HG03460 (cell line): ENCODE data around the gene INO80.

Source experiments
- ATAC-seq: cut with Tn5 transposase; IDR thresholded peaks from one replicate; pipeline ENCODE4 v1.9.1; 2021; ENCODE audit not compliant: unreplicated experiment

Gene INO80

DNA sequence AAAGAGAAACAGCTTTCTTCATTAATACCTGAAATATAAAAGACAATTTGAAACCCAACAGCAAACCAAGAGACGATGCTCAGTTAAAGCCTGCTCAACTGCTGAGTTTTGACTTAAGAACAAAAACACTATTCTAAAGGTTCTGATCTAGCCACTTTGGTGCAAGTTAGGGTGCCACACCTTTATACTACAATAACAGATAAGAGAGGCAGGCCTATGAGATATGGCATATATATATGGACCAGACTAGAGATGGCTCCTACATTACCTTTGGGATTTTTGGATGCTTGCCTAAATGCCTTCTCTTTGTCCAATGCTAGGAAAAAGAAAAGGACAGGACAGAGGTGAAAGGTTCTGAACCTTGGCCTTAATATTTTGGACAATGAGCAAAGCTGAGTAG is 68.6 kb downstream of the INO80 start:
- no peak for ATAC-seq

- no peak for ATAC-seq
These were observed 72.7 kb downstream of the INO80 start for GRCh38 chr15:41043276-41043951.

- ATAC-seq: no peak
These were observed 73.2 kb downstream of the INO80 start for GRCh38 chr15:41042851-41043250.

- ATAC-seq: no peak
These were observed 77.0 kb downstream of the INO80 start for GRCh38 chr15:41039121-41039520.

- ATAC-seq: no peak
These were observed 84.1 kb downstream of the INO80 start for GRCh38 chr15:41032079-41032328.

DNA sequence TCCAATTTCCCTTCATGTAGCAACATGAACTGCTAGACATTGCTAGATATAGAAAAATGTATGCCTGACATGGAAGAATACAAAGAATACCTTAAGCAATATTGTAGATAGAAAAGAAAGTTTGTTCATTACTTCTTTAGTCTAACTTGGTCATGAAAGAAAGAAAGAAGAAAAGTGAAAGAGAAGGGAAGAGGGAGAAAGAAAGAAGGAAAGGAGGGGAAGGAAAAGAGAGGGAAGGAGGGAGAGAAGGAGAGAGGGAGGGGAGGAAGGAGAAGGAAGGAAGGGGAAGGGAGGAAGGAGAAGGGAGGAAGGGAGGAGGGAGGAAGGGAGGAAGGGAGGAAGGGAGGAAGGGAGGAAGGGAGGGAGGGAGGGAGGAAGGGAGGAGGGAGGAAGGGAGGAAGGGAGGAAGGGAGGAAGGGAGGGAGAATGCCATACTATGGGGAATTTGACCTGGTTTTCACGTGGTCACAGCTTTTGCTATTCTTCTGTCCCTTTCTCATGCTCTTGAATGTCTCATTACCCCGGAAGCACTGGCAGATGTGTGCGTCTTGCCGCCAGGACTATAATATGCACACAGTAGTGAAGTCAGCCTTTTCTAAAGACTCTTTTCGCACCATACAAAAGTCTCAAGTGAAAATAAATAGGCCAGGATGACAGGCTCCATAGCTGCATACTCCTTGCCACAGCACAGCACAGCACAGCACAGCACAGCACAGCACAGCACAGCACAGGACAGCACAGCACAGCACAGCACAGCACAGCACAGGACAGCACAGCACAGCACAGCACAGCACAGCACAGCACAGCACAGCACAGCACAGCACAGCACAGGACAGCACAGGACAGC is 84.6 kb downstream of the INO80 start:
- no peak for ATAC-seq

- ATAC-seq: no peak
These were observed 87.2 kb downstream of the INO80 start for GRCh38 chr15:41028853-41029252.

- ATAC-seq: no peak
These were observed 90.7 kb downstream of the INO80 start for GRCh38 chr15:41025393-41025792.

- no peak for ATAC-seq
These were observed 91.2 kb downstream of the INO80 start for GRCh38 chr15:41024885-41025284.

GRCh38 chr15:41024131-41024530 is 91.9 kb downstream of the INO80 start:
- ATAC-seq: no peak

DNA sequence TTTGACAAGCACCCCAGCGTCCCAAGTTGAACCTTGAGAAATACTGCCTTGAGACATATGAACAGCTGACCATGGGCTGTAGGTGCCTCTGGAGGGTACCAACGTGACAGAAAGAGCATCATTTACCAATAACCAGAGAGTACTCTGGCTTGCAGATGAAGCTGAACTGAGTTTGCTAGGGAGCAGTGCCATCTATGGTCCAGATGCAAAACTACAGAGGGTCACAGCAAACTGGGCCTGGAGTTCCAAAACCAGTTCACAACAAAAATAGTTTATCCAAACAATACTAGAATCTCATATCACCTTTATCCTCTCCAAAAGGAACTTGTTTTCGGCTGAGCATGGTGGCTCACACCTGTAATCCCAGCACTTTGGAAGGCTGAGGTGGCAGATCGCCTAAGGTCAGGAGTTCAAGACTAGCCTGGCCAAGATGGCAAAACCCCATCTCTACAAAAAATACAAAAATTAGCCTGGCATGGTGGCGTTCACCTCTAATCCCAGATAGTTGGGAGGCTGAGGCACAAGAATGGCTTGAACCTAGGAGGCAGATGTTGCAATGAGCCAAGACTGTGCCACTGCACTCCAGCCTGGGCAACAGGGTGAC is 93.5 kb downstream of the INO80 start:
- no peak for ATAC-seq

GRCh38 chr15:41020829-41021228 is 95.3 kb downstream of the INO80 start:
- no peak for ATAC-seq

DNA sequence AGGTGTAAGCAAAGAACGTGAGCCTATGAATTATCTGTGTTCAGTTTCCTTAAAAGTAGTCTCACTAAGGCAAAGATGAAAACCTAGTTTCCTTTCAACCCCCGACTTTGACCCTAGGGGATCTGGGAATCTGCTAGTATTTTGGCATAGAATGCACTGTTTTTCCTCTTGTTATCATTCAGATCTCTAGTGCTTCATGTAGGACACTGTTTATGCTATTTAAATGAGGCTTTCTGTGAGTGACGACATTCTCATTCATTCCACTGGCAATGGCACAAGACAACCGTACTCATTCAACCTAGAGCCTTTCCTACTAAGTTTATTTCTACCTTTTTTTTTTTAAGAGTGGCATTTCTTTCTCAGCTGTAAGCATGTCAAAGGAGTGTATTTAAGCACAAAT is 95.8 kb downstream of the INO80 start:
- no peak for ATAC-seq

DNA sequence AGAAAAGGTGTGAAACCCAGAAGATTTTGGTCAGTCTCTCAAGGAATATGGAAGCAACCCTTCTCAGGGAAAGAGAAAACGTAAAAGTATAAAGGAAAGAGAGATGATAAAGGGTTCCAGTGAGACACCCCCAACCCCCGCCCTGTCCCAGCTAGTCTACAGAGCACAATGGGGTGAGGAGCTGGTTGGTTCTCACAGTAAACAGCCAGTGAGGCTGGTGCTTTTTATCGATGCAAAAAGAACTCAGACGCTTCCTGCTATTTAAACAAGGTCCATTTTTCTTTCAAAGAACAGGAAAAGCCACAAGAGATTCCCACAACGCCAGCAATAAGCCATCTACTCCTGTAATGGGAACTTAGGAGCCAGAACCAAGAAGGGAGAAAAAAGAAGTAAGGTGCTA is 96.9 kb downstream of the INO80 start:
- no peak for ATAC-seq

GRCh38 chr15:41018534-41018933 is 97.5 kb downstream of the INO80 start:
- ATAC-seq: no peak

GRCh38 chr15:41017066-41017735 is 98.9 kb downstream of the INO80 start:
- no peak for ATAC-seq

DNA sequence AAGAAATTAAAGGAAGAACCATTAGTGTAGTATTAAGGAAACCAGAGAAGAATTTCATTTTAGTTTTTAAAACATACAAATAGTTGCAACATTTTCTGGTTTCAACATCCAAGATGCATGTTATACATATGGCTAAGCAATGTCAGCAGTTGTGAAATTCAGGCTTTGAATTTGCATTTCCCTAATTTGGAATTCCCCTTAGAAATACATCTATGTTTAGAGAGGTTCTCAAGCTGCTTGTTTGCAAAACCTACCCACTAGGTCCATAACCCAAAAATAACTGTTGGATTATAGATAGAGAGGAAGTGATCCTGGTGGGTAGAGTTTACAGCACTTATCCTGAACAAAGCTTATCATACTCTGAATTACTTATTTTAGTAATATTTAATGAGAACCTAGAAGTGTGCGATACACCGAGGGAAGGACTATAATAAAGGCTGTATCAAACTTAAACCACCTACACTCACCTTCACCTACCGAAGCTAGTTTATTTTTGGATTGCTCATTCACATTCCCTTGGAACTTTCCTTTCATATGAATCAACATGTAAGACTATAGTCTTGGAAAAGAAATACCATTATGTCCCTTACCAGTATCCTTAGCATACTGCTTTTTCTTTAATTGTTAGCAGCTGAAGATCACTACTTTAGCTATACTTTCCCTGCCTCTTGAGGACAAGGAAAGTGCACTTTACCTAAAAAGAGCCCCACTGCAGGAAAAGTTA is 102.2 kb downstream of the INO80 start:
- no peak for ATAC-seq

GRCh38 chr15:41011055-41011815 is 104.8 kb downstream of the INO80 start:
- no peak for ATAC-seq

DNA sequence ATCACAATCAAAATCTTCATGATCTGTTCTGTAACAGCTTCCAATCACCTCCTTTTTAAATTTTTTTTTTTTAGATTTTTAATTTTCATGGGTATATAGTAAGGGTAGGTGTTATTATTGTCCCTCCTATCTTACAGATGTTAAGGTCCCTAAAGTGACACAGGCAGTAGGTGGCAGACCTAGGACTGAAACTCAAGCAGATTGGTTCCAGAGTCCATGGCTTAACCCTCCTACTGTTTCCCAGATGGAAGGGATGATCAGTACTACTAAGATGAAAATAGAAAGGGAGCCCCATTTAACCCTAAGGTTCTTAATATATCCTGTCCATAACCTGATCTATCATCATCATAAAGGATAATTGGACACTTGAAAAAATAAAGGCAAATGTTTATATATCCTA is 105.7 kb downstream of the INO80 start:
- no peak for ATAC-seq

DNA sequence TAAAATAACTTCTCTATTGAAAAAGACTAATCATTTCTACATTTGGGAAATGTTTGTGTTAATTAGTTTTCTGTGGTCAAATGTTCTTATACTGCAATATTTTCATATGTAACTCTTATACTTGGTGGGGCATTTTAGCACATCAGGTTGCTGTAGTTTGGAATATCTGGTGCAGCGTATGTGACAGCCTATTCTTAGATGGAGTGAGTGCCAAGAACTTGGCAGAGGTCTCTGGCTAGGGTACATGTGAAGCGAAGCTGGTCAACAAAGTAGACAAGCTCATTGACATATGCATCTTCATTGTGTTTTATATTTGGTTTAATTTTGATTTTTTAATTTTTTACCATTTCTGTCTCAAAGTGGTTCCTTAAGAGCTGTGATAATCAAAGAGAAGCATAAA is 109.6 kb downstream of the INO80 start:
- ATAC-seq: no peak
